Chondrocyte (in vitro differentiated cells): ENCODE measurements around the gene HIVEP1. TPM values are rescaled to one million over a fixed set of nuclear protein-coding genes. Genes with fewer than 3 reads are reported as not detected.

ENCODE experiments used
- DNase-seq: peaks from one replicate; pipeline ENCODE4 v3.0.0; 2021; ENCODE audit warnings: mixed read lengths, low spot score
- H3K27ac Mint-ChIP-seq: one replicate; pipeline ENCODE4 v1.8.0; 2021; ENCODE audit warnings: mild to moderate bottlenecking, moderate library complexity, mixed read lengths; ENCODE audit not compliant: unreplicated experiment
- H3K27me3 Mint-ChIP-seq: 2 replicates; pipeline ENCODE4 v1.8.0; 2021; ENCODE audit warnings: low read depth, mixed read lengths
- H3K36me3 Mint-ChIP-seq: 2 replicates; pipeline ENCODE4 v1.8.0; 2021; ENCODE audit warnings: low read depth, mixed read lengths
- H3K4me1 Mint-ChIP-seq: 2 replicates; pipeline ENCODE4 v1.8.0; 2021; ENCODE audit warnings: low read depth, mild to moderate bottlenecking, mixed read lengths
- H3K4me3 Mint-ChIP-seq: one replicate; pipeline ENCODE4 v1.8.0; 2021; ENCODE audit warnings: mild to moderate bottlenecking, moderate library complexity, mixed read lengths; ENCODE audit not compliant: unreplicated experiment
- H3K9me3 Mint-ChIP-seq: 2 replicates; pipeline ENCODE4 v1.8.0; 2021; ENCODE audit warnings: low read depth, mixed read lengths
- CTCF ChIP-seq: fragments of 200-600 bp; sonication (generic); IDR thresholded peaks from 2 replicates; pipeline ENCODE4 v1.5.0; 2021; ENCODE audit warnings: antibody characterized with exemption, mild to moderate bottlenecking, moderate library complexity
- total RNA-seq: library from RNA; stranded (reverse); gene quantifications from 3 replicates; pipeline ENCODE4 v1.2.1, GENCODE V29; 2021

HIVEP1 gene
- total RNA-seq, 1 donor from 2014 or later, result 49.7 TPM

- H3K36me3 Mint-ChIP-seq, result peaks cover 23% of the 10 kb centered on the region
- peaks cover 12% of the 10 kb centered on the region for H3K4me1 Mint-ChIP-seq
- TF ChIP-seq CTCF, result no peak
- H3K9me3 Mint-ChIP-seq, result no peaks in the 10 kb centered on the region
- H3K4me3 Mint-ChIP-seq, result no peak overlapping the region
- H3K27me3 Mint-ChIP-seq, result no peaks in the 10 kb centered on the region
- H3K27ac Mint-ChIP-seq, result no peak overlapping the region
- DNase-seq, result no peak
These were observed 153.2 kb downstream of the HIVEP1 start for GRCh38 chr6:12165297-12165696.

DNA sequence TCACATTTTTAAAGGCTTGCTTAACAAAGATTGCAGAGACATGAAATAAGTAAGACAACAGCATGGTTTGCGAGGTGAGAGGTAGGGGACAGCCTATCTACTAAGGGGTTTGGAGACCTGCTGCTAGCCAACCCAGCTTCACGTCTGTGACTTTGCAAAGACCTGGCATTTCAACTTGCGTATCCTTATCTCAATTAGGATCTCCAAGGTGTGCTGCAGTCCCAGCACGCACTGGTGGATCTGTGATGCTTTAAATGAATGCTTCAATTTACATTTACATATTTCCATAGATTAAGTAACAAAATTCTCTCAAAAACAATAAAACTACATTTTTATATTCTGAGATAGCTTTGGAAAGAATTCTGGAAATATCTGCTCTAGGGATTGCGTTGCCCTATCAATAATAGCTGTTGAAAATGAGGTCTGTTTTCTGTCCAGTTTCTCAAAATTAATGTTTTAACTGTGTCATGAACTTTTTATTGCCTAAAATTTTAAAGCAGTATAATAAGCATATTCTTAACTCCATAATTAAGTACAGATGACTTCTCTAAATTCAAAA lies 153.7 kb downstream of the HIVEP1 start:
- Mint-ChIP-seq H3K4me3 (no peak overlapping the region), H3K9me3 (no peaks in the 10 kb centered on the region), H3K4me1 (peaks cover 7% of the 10 kb centered on the region), H3K36me3 (peaks cover 23% of the 10 kb centered on the region), H3K27me3 (no peaks in the 10 kb centered on the region), H3K27ac (no peak overlapping the region)
- DNase-seq, result no peak
- no peak for TF ChIP-seq CTCF

DNA sequence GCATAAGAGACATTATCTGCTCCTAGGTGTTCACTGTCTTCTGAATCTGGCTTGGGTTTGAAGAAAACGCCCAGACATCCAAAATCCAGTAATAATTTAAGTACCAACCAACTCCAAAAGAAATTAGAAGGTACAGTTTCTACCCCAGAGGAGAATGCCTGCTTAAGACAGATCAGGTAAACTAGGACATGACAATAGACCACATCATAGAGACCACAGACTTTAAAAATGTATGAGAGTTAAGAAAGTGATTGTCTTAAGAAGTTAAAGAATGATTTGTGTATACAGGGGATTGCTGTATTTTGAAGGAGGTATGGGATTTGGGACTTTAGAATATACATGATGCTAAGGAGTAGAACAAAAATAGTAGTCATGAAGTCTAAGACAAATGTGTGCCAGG lies 157.3 kb downstream of the HIVEP1 start:
- DNase-seq, result no peak
- H3K27me3 Mint-ChIP-seq, result no peaks in the 10 kb centered on the region
- H3K9me3 Mint-ChIP-seq, result no peaks in the 10 kb centered on the region
- H3K4me3 Mint-ChIP-seq, result no peak overlapping the region
- no peak for TF ChIP-seq CTCF
- peaks cover 2% of the 10 kb centered on the region for H3K36me3 Mint-ChIP-seq
- H3K4me1 Mint-ChIP-seq, result peaks cover 12% of the 10 kb centered on the region
- no peak overlapping the region for H3K27ac Mint-ChIP-seq

DNA sequence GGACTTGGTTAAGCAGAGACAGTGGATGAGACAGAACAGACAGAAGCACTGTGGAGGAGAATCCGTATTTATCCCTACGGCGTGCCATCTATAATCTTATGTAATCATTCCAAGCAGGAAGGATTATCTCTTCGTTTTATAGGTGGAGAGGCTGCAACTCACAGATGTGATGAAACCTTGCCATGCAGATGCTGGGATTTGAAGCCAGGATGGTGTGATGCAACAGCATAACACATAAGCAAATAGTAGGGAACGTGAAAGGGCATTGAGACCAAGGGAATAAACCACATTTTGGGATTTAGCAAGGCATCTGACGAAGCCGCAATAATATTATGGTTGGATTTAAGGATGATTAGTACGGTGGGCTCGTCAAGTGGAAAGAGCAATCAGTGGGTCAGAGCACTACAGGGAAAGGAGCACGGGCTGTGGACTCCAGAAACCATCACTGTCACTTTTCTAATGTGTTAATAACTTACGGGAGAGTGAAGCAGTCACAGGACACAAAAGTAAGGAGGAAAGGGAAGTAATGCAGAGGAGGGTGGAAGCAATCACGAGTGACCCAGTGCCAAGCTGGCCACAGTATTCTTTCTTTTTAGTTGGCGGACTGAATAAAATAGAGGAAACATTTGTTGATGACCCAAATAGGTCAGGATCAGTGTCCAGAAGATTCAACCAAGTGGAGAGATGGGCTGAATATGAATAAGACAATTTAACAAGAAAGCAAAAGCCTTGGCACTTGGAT lies 158.4 kb downstream of the HIVEP1 start:
- Mint-ChIP-seq H3K27me3 (no peaks in the 10 kb centered on the region), H3K27ac (no peak overlapping the region), H3K9me3 (no peaks in the 10 kb centered on the region), H3K4me3 (no peak overlapping the region), H3K4me1 (peaks cover 12% of the 10 kb centered on the region), H3K36me3 (no peaks in the 10 kb centered on the region)
- no peak for DNase-seq
- no peak for TF ChIP-seq CTCF

DNA sequence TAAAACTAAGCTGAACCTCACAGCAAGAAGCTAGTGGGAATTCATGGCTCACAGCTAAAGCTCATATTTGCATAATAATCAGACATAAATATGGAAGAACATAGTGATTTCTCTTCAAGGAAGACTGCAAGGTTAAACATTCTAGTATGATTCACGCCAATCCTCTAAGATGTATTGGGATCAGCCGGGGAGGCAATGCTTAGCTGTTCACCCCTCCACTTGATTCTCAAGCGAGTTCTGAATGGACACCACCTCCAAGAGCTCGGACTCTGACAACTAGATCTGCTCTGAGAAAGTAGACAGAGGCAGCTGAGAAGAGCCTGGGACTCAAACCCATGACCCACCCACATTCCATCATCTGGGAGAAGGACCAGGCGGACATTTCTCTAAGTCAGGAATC lies 159.6 kb downstream of the HIVEP1 start:
- Mint-ChIP-seq H3K36me3 (no peaks in the 10 kb centered on the region), H3K27ac (no peak overlapping the region), H3K27me3 (no peaks in the 10 kb centered on the region), H3K4me3 (no peak overlapping the region), H3K9me3 (peaks cover 1% of the 10 kb centered on the region), H3K4me1 (peaks cover 12% of the 10 kb centered on the region)
- no peak for DNase-seq
- no peak for TF ChIP-seq CTCF
